GM10248 (cell line): Measurements from ENCODE around the gene HMCN2.

ENCODE experiments used
- CTCF ChIA-PET: fragments of 300-600 bp; sonication (Branson Sonifier 250); formaldehyde crosslinking; extraction: SDS; loops from one replicate; lab custom pipeline; 2021; ENCODE audit warnings: antibody characterized with exemption; lab: Yijun Ruan, JAX
- POLR2A ChIA-PET: fragments of 350-650 bp; sonication (Branson Sonifier 250); formaldehyde crosslinking; extraction: SDS; loops from one replicate; lab custom pipeline; 2020; ENCODE audit warnings: antibody characterized with exemption; lab: Yijun Ruan, JAX
- DNase-seq: peaks from one replicate; pipeline ENCODE4 v3.0.0; 2012; ENCODE audit errors: extremely low spot score
- TF ChIP-seq, protein P1 (sequence below): IDR thresholded peaks from 2 replicates; pipeline ENCODE4 v1.5.1; 2012; ENCODE audit warnings: mild to moderate bottlenecking, low read depth; ENCODE audit errors: extremely low read depth, missing control alignments, control extremely low read depth

The HMCN2 gene

DNA sequence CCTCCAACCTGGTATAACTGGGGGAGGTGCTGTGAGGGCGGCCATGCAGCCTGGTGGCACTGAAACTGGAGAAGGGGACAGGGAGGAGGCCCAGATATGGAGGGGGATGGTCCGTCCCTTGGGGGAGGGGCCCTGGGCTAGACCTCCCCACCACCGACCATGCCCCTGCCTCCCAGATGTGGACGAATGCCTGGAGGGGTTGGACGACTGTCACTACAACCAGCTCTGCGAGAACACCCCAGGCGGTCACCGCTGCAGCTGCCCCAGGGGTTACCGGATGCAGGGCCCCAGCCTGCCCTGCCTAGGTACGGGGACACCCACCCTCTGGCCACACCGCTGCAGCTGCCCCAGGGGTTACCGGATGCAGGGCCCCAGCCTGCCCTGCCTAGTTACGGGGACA lies 163.8 kb downstream of the HMCN2 start:
- ChIA-PET POLR2A (no interaction called here), CTCF (no interaction called here)
- TF ChIP-seq, protein P1, sequence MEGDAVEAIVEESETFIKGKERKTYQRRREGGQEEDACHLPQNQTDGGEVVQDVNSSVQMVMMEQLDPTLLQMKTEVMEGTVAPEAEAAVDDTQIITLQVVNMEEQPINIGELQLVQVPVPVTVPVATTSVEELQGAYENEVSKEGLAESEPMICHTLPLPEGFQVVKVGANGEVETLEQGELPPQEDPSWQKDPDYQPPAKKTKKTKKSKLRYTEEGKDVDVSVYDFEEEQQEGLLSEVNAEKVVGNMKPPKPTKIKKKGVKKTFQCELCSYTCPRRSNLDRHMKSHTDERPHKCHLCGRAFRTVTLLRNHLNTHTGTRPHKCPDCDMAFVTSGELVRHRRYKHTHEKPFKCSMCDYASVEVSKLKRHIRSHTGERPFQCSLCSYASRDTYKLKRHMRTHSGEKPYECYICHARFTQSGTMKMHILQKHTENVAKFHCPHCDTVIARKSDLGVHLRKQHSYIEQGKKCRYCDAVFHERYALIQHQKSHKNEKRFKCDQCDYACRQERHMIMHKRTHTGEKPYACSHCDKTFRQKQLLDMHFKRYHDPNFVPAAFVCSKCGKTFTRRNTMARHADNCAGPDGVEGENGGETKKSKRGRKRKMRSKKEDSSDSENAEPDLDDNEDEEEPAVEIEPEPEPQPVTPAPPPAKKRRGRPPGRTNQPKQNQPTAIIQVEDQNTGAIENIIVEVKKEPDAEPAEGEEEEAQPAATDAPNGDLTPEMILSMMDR: no peak
- no peak for DNase-seq

DNA sequence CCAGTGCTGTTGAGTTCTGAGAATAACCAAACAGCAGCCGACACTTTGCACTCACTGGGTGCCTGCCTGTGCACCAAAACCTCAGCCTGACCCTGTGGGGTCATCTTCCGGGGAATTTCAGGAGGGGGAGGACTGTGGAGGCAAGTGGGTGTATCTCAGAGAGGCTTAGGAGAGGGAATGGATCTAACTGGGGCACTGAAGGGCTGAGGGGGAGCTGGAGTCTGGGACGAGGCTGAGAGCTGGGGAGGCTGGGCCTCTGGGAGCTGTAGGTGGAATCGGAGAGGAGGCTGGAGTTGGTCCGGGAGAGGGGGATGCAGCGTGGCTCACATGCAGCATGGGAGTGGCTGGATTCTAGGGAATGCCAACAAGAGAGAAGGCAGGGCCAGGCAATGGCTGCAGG lies 164.3 kb downstream of the HMCN2 start:
- POLR2A ChIA-PET: no interaction called here
- DNase-seq: no peak
- TF ChIP-seq, protein P1: no peak
- CTCF ChIA-PET: no interaction called here

DNA sequence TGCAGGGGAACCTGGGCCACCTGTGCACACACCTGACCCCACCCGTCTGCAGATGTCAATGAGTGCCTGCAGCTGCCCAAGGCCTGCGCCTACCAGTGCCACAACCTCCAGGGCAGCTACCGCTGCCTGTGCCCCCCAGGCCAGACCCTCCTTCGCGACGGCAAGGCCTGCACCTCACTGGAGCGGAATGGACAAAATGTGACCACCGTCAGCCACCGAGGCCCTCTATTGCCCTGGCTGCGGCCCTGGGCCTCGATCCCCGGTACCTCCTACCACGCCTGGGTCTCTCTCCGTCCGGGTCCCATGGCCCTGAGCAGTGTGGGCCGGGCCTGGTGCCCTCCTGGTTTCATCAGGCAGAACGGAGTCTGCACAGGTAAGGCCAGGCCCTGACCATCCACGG lies 164.7 kb downstream of the HMCN2 start:
- ChIA-PET POLR2A (no interaction called here), CTCF (no interaction called here)
- TF ChIP-seq, protein P1: no peak
- no peak for DNase-seq

DNA sequence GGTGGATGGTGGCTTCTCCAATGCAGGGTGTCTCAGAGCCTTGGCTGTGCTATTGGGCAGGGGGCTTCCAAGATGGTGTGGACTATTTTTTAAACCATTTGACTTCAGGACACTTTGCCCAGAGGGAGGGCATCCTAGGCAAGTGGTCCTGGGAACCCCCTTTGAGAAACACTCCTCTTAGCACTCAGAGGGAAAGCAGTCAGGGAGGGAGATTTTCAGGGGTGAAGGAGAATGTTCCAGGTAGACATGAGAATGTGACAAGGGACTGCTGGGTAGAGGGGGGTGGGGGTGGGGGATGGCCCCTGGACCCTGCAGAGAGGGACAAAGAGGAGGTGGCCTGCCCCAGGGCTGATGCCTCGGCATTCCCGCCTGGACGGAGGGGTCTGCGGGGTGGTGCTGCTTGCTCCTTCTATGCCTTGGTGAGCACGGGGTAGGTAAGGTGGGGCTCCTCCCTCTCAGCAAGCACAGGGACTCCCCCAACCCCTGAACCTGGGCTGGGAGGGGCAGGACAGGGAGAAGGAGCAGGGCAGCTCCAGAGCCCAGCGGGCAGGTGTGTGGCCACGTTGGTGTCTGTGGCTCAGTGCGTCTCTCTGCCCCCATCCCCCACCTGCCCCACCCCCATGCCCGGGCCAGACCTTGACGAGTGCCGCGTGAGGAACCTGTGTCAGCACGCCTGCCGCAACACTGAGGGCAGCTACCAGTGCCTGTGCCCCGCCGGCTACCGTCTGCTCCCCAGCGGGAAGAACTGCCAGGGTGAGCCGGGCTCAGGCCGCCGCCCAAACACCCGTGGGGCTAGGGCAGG lies 165.4 kb downstream of the HMCN2 start:
- DNase-seq: no peak
- POLR2A ChIA-PET: no interaction called here
- TF ChIP-seq, protein P1: no peak
- CTCF ChIA-PET: interaction anchor here (1.6 kb wide), 1 partner anchor 324 kb away, joined by 3 read pairs; no protein-coding TSS in a partner anchor

DNA sequence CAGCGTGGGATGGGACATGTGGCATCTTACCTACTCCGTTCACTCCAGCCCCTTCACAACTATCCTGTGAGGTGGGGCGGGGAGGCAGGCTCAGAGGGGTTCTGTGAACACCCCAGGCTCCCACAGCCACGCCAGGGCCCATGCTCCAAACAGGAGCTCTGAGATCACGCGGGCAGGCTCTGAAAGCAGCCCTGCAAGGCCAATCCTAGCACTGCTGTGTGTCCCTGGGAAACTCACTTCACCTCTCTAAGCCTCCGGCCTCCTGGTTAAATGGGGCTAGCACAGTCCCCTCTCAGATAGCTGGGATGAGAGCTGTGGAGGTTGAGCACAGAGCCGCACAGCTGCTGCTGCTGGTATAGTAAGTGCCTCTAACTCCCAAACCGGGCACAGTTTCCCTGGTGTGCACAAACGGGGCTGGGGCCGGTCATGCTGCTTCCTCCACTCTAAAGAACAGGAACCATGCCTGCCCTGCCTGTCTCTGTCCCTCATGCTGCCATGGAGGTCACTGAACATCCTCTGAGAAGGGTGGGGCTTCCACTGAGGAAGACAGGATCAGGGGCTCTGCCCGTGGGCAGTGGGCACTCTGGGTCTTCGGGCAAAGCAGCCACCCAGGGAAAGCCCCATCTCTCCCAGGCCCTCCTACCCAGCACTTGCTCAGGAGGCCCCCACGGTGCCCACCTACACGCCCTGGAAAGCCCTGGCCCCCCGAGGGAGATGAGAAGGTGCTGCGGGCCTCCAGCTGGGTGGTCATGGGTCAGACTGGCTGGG lies 166.2 kb downstream of the HMCN2 start:
- TF ChIP-seq, protein P1: no peak
- DNase-seq: no peak
- CTCF ChIA-PET: interaction anchor here (1.6 kb wide), 1 partner anchor 324 kb away, joined by 3 read pairs; no protein-coding TSS in a partner anchor
- POLR2A ChIA-PET: interaction anchor here (0.6 kb wide), 1 partner anchor 138 kb away, joined by 10 read pairs; no protein-coding TSS in a partner anchor

DNA sequence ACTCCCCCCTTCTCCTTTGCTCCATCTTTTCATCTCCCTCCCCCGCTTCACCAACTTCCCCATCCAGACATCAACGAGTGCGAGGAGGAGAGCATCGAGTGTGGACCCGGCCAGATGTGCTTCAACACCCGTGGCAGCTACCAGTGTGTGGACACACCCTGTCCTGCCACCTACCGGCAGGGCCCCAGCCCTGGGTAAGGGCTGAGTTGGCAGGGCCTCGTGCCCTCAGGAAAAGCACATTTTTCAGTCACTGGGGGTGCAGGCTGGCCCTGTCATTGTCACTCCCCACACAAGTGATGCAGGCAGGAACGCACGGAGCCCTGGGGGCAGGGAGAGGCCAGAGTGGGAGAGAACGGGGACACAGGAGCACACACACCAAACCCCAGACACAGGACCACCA lies 166.8 kb downstream of the HMCN2 start:
- ChIA-PET CTCF (interaction anchor here (1.6 kb wide), 1 partner anchor 325 kb away, joined by 3 read pairs; no protein-coding TSS in a partner anchor), POLR2A (interaction anchor here (0.6 kb wide), 1 partner anchor 139 kb away, joined by 10 read pairs; no protein-coding TSS in a partner anchor)
- DNase-seq: no peak
- TF ChIP-seq, protein P1: no peak
